SIG-M5 treated with dmso at 0.1 percent for 504 hours (cell line): ENCODE measurements around the gene DCPS.
"Not testable (repeated sequence)": the region's sequence is repeated elsewhere in the genome, so short reads cannot be mapped to it uniquely, and the experiment has no call there.

Source experiments
- DNase-seq: peaks from one replicate; lab custom pipeline; 2025; ENCODE audit not compliant: unreplicated experiment; lab: John Stamatoyannopoulos, UW

Gene DCPS

GRCh38 chr11:126288237-126288636, 15.6 kb upstream of the DCPS start:
- no peak for DNase-seq

- no peak for DNase-seq
Observed at GRCh38 chr11:126290887-126291286, 13.0 kb upstream of the DCPS start.

GRCh38 chr11:126293726-126294125, 10.1 kb upstream of the DCPS start:
- no peak for DNase-seq

GRCh38 chr11:126297004-126297403, 6.9 kb upstream of the DCPS start:
- no peak for DNase-seq

- no peak for DNase-seq
Observed at GRCh38 chr11:126304457-126305075, 706 bp downstream of the DCPS start.

- DNase-seq, result peak; percentile 23
Observed at GRCh38 chr11:126305699-126306098, 1.8 kb downstream of the DCPS start.

- peak; percentile 61 for DNase-seq
Observed at GRCh38 chr11:126307706-126308105, 3.8 kb downstream of the DCPS start.

- DNase-seq, result no peak
Observed at GRCh38 chr11:126308271-126308671, 4.4 kb downstream of the DCPS start.

- DNase-seq, result not testable (repeated sequence)
Observed at GRCh38 chr11:126308771-126309170, 4.9 kb downstream of the DCPS start.

- peak; percentile 61 for DNase-seq
Observed at GRCh38 chr11:126310200-126310991, 6.5 kb downstream of the DCPS start.

GRCh38 chr11:126310992-126311310, 7.1 kb downstream of the DCPS start:
- no peak for DNase-seq

- peak; percentile 93 for DNase-seq
Observed at GRCh38 chr11:126311401-126312291, 7.8 kb downstream of the DCPS start.

GRCh38 chr11:126312961-126313360, 9.1 kb downstream of the DCPS start:
- no peak for DNase-seq

- peak; percentile 17 for DNase-seq
Observed at GRCh38 chr11:126313826-126314225, 10.0 kb downstream of the DCPS start.

- no peak for DNase-seq
Observed at GRCh38 chr11:126317432-126317755, 13.5 kb downstream of the DCPS start.

- peak; percentile 50 for DNase-seq
Observed at GRCh38 chr11:126317756-126318573, 14.1 kb downstream of the DCPS start.

- peak; percentile 92 for DNase-seq
Observed at GRCh38 chr11:126318574-126319373, 14.9 kb downstream of the DCPS start.

GRCh38 chr11:126319374-126319740, 15.5 kb downstream of the DCPS start:
- DNase-seq, result no peak

GRCh38 chr11:126322996-126323395, 19.1 kb downstream of the DCPS start:
- DNase-seq, result no peak

GRCh38 chr11:126327281-126328000, 23.6 kb downstream of the DCPS start:
- no peak for DNase-seq
